ENCODE data around the gene LDB2. TPM values are rescaled to one million over a fixed set of nuclear protein-coding genes. Genes with fewer than 3 reads are reported as not detected.
"Not testable (repeated sequence)": the region's sequence is repeated elsewhere in the genome, so short reads cannot be mapped to it uniquely, and the experiment has no call there.

Gene LDB2
- total RNA-seq, 4 donors from 2014 or later = 7.0 to 26.4 (median 18.1) TPM

- H3K4me1 ChIP-seq = no peaks in the 10 kb centered on the region
- ATAC-seq (no peak), DNase-seq (no peak)
- no peaks in the 10 kb centered on the region for H3K27me3 ChIP-seq
- H3K27ac ChIP-seq = no peak overlapping the region
- no peak overlapping the region for H3K4me3 ChIP-seq
- H3K36me3 ChIP-seq = no peaks in the 10 kb centered on the region
- in situ Hi-C loops (cut with MboI; ENCODE audit: low sequenced_read_pairs in 4 of 4) = no loop called here
- TF ChIP-seq POLR2A (IDR thresholded peaks at IDR 0.05) (no peak), CTCF (IDR thresholded peaks at IDR 0.05 in 4 of 5, conservative IDR thresholded peaks at IDR 0.05 in 1 of 5) (no peak)
- H3K9me3 ChIP-seq = no peaks in the 10 kb centered on the region
- intact Hi-C loops (cut with DNase I; ENCODE audit: low total_unique reads) = no loop called here
Measured at GRCh38 chr4:16931339-16932305, 33.2 kb upstream of the LDB2 start.

DNA sequence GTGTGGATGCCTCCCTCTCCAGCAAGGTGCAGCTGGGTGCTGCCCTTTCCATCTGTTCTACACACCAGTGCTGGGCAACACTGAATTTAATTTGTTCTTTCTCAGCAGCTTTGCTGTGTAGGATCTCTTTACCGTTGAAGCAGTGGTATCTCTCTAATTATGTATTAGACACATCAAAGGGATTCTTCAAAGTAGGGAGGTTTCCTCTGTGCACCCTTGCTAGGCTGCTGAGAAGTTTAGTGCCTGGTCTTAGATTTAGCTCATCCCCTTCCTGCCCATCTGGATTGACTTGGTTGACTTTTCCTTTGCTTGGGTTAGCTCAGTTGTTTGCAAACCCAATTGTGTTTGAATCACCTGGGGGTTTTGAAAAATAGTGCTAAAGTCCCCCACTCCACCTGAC lies 27.8 kb upstream of the LDB2 start:
- in situ Hi-C loops (cut with MboI; ENCODE audit: low sequenced_read_pairs in 4 of 4) (no loop called here), intact Hi-C loops (cut with DNase I; ENCODE audit: low total_unique reads) (no loop called here)
- Histone ChIP-seq H3K9me3 (no peaks in the 10 kb centered on the region), H3K4me1 (no peaks in the 10 kb centered on the region), H3K4me3 (no peak overlapping the region), H3K36me3 (no peaks in the 10 kb centered on the region), H3K27ac (no peak overlapping the region), H3K27me3 (no peaks in the 10 kb centered on the region)
- ATAC-seq (no peak), DNase-seq (no peak)
- TF ChIP-seq POLR2A (IDR thresholded peaks at IDR 0.05) (no peak), CTCF (IDR thresholded peaks at IDR 0.05 in 4 of 5, conservative IDR thresholded peaks at IDR 0.05 in 1 of 5) (no peak)

GRCh38 chr4:16918716-16919115 lies 20.3 kb upstream of the LDB2 start:
- DNase-seq; H3K9me3 ChIP-seq; H3K4me1 ChIP-seq; H3K4me3 ChIP-seq; H3K27me3 ChIP-seq; ATAC-seq; intact Hi-C loops (cut with DNase I; ENCODE audit: low total_unique reads); H3K27ac ChIP-seq; H3K36me3 ChIP-seq: not testable (repeated sequence)
- in situ Hi-C loops (cut with MboI; ENCODE audit: low sequenced_read_pairs in 4 of 4) = loop anchor here in 1 of 4 donors (10.0 kb wide), 1 partner anchor 406 kb away; no protein-coding TSS in a partner anchor

GRCh38 chr4:16916719-16917337 lies 18.4 kb upstream of the LDB2 start:
- no peak for DNase-seq
- H3K4me3 ChIP-seq = no peak overlapping the region
- no peak for ATAC-seq
- H3K27ac ChIP-seq = no peak overlapping the region
- no peaks in the 10 kb centered on the region for H3K4me1 ChIP-seq
- H3K9me3 ChIP-seq = no peaks in the 10 kb centered on the region
- H3K36me3 ChIP-seq = no peaks in the 10 kb centered on the region
- H3K27me3 ChIP-seq = no peaks in the 10 kb centered on the region
- TF ChIP-seq POLR2A (IDR thresholded peaks at IDR 0.05) (no peak), CTCF (IDR thresholded peaks at IDR 0.05 in 4 of 5, conservative IDR thresholded peaks at IDR 0.05 in 1 of 5) (peak; percentile 4 to 61 (median 43))
- intact Hi-C loops (cut with DNase I; ENCODE audit: low total_unique reads) = no loop called here
- in situ Hi-C loops (cut with MboI; ENCODE audit: low sequenced_read_pairs in 4 of 4) = loop anchor here in 1 of 4 donors (10.0 kb wide), 1 partner anchor 408 kb away; no protein-coding TSS in a partner anchor

DNA sequence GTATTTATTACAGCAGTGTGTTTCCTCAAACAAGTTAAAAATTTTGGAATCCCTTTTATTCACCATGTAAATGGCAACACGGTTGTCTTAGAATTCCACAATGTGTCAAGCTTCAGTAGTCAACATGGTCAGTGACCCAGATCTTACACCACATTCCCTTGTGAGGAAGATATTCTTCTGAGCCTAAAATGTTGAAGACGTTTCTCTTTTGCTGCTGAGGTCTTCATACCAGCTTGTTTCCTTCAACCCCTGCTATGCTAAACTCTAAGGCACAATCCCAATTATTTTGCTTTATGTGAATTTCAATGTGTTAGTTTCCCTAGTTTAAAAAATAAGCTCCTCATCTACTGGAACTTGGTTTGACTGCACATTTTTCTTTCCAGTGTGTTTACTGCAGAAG lies 17.6 kb upstream of the LDB2 start:
- in situ Hi-C loops (cut with MboI; ENCODE audit: low sequenced_read_pairs in 4 of 4) = loop anchor here in 1 of 4 donors (10.0 kb wide), 1 partner anchor 409 kb away; no protein-coding TSS in a partner anchor
- no peak for DNase-seq
- H3K27ac ChIP-seq = no peak overlapping the region
- no peaks in the 10 kb centered on the region for H3K36me3 ChIP-seq
- intact Hi-C loops (cut with DNase I; ENCODE audit: low total_unique reads) = no loop called here
- no peaks in the 10 kb centered on the region for H3K4me1 ChIP-seq
- ATAC-seq = no peak
- H3K27me3 ChIP-seq = no peaks in the 10 kb centered on the region
- TF ChIP-seq POLR2A (IDR thresholded peaks at IDR 0.05) = no peak
- TF ChIP-seq CTCF (IDR thresholded peaks at IDR 0.05 in 4 of 5, conservative IDR thresholded peaks at IDR 0.05 in 1 of 5) = no peak
- H3K4me3 ChIP-seq = no peak overlapping the region
- H3K9me3 ChIP-seq = no peaks in the 10 kb centered on the region
